ENCODE data around the gene MAGEC2. TPM values are rescaled to one million over a fixed set of nuclear protein-coding genes. Genes with fewer than 3 reads are reported as not detected.

MAGEC2 gene
- total and polyA plus RNA-seq, 2 donors (not counting 1 experiment from before 2014, with no cell fraction given), result not detected

GRCh38 chrX:142233400-142233799 lies 28.3 kb upstream of the MAGEC2 start:
- Histone ChIP-seq H3K36me3 (replicated peaks in 1 of 2; ENCODE audit: control extremely low read depth in 1 of 2, control insufficient read depth in 1 of 2, extremely low read depth in 1 of 2, insufficient read depth in 2 of 2, low read length in 1 of 2) (no peaks in the 10 kb centered on the region), H3K4me3 (ENCODE audit: control extremely low read depth in 1 of 5, extremely low read depth in 1 of 5, insufficient read depth in 1 of 5, low read depth in 2 of 5, low read length in 4 of 5) (no peak overlapping the region), H3K27me3 (replicated peaks in 1 of 4; ENCODE audit: control extremely low read depth in 1 of 4, control insufficient read depth in 3 of 4, insufficient read depth in 4 of 4, low read length in 3 of 4) (no peaks in the 10 kb centered on the region), H3K9ac (ENCODE audit: low read length) (no peak overlapping the region), H3K27ac (ENCODE audit: low read length in 2 of 2) (no peak overlapping the region), H3K4me1 (ENCODE audit: control insufficient read depth in 2 of 2, insufficient read depth in 2 of 2, low read length in 2 of 2) (no peaks in the 10 kb centered on the region), H3K9me3 (ENCODE audit: control extremely low read depth in 1 of 3, control insufficient read depth in 2 of 3, insufficient read depth in 1 of 3, low read length in 2 of 3) (peaks cover 0 to 4% (median 0%) of the 10 kb centered on the region in 3 donors), H2AFZ (ENCODE audit: insufficient read depth, low read depth, low read length, poor library complexity, severe bottlenecking) (no peak overlapping the region), H3K4me2 (replicated peaks; ENCODE audit: low read depth, low read length, poor library complexity, severe bottlenecking) (no peak overlapping the region), H4K20me1 (ENCODE audit: control insufficient read depth, insufficient read depth, low read length, poor library complexity, severe bottlenecking) (no peaks in the 10 kb centered on the region), H3K79me2 (ENCODE audit: control insufficient read depth, insufficient read depth, low read length) (no peaks in the 10 kb centered on the region)
- intact Hi-C loops (cut with micrococcal nuclease), result no loop called here
- no peak for DNase-seq
- no peak overlapping the region for H3K27ac Mint-ChIP-seq
- no peak overlapping the region for H3K4me3 Mint-ChIP-seq
- ChIA-PET CTCF (no interaction called here), POLR2A (no interaction called here)
- no peaks in the 10 kb centered on the region for H3K4me1 Mint-ChIP-seq
- H3K27me3 Mint-ChIP-seq, result no peaks in the 10 kb centered on the region
- TF ChIP-seq CTCF (IDR thresholded peaks at IDR 0.05) (no peak), EZH2 (IDR thresholded peaks at IDR 0.05; ENCODE audit: borderline replicate concordance, insufficient read depth, low read depth, low read length, poor library complexity, severe bottlenecking) (no peak)
- H3K9me3 Mint-ChIP-seq (ENCODE audit: insufficient read depth), result no peaks in the 10 kb centered on the region
- ATAC-seq (ENCODE audit: low read depth), result no peak
- WGBS (ENCODE audit: insufficient coverage), result no CpG with 5 or more reads among the region's 1 CpG

- Histone ChIP-seq H3K79me2 (ENCODE audit: control insufficient read depth, insufficient read depth, low read length) (no peaks in the 10 kb centered on the region), H3K4me1 (ENCODE audit: control insufficient read depth in 2 of 2, insufficient read depth in 2 of 2, low read length in 2 of 2) (no peaks in the 10 kb centered on the region), H3K4me2 (replicated peaks; ENCODE audit: low read depth, low read length, poor library complexity, severe bottlenecking) (no peak overlapping the region), H2AFZ (ENCODE audit: insufficient read depth, low read depth, low read length, poor library complexity, severe bottlenecking) (no peak overlapping the region), H3K36me3 (replicated peaks in 1 of 2; ENCODE audit: control extremely low read depth in 1 of 2, control insufficient read depth in 1 of 2, extremely low read depth in 1 of 2, insufficient read depth in 2 of 2, low read length in 1 of 2) (no peaks in the 10 kb centered on the region), H3K9ac (ENCODE audit: low read length) (no peak overlapping the region), H3K9me3 (ENCODE audit: control extremely low read depth in 1 of 3, control insufficient read depth in 2 of 3, insufficient read depth in 1 of 3, low read length in 2 of 3) (no peaks in the 10 kb centered on the region), H3K27me3 (replicated peaks in 1 of 4; ENCODE audit: control extremely low read depth in 1 of 4, control insufficient read depth in 3 of 4, insufficient read depth in 4 of 4, low read length in 3 of 4) (no peaks in the 10 kb centered on the region), H3K4me3 (ENCODE audit: control extremely low read depth in 1 of 5, extremely low read depth in 1 of 5, insufficient read depth in 1 of 5, low read depth in 2 of 5, low read length in 4 of 5) (no peak overlapping the region), H3K27ac (ENCODE audit: low read length in 2 of 2) (no peak overlapping the region), H4K20me1 (ENCODE audit: control insufficient read depth, insufficient read depth, low read length, poor library complexity, severe bottlenecking) (no peaks in the 10 kb centered on the region)
- POLR2A ChIA-PET, result no interaction called here
- no peaks in the 10 kb centered on the region for H3K4me1 Mint-ChIP-seq
- H3K9me3 Mint-ChIP-seq (ENCODE audit: insufficient read depth), result no peaks in the 10 kb centered on the region
- TF ChIP-seq CTCF (IDR thresholded peaks at IDR 0.05) (no peak), EZH2 (IDR thresholded peaks at IDR 0.05; ENCODE audit: borderline replicate concordance, insufficient read depth, low read depth, low read length, poor library complexity, severe bottlenecking) (no peak)
- DNase-seq (no peak), ATAC-seq (ENCODE audit: low read depth) (no peak)
- intact Hi-C loops (cut with micrococcal nuclease), result no loop called here
- H3K27ac Mint-ChIP-seq, result no peak overlapping the region
- CTCF ChIA-PET, result no interaction called here
- H3K27me3 Mint-ChIP-seq, result no peaks in the 10 kb centered on the region
- H3K4me3 Mint-ChIP-seq, result no peak overlapping the region
- 95% methylated on average over 2 of the region's 4 CpGs for WGBS (ENCODE audit: insufficient coverage)
These were observed 9.0 kb upstream of the MAGEC2 start for GRCh38 chrX:142214081-142214480.
